Measurements from ENCODE around the gene IRAK1. TPM values are rescaled to one million over a fixed set of nuclear protein-coding genes. Genes with fewer than 3 reads are reported as not detected.

IRAK1 gene
- total RNA-seq, 1 experiment from 2014 or later = 92.3 TPM

GRCh38 chrX:154000051-154000450 is 19.7 kb downstream of the IRAK1 start:
- ChIA-PET RAD21 (ENCODE audit: low non-redundant PET in 1 of 2, low total read pairs in 2 of 2, uncharacterized antibody in 2 of 2, unreplicated experiment in 2 of 2) (no interaction called here), CTCF (no interaction called here), POLR2A (no interaction called here)
- H3K9me2 ChIP-seq (ENCODE audit: insufficient read depth) = no peaks in the 10 kb centered on the region
- H3K27me3 ChIP-seq (ENCODE audit: insufficient read depth, low read length) = no peaks in the 10 kb centered on the region
- TF ChIP-seq, protein P1, sequence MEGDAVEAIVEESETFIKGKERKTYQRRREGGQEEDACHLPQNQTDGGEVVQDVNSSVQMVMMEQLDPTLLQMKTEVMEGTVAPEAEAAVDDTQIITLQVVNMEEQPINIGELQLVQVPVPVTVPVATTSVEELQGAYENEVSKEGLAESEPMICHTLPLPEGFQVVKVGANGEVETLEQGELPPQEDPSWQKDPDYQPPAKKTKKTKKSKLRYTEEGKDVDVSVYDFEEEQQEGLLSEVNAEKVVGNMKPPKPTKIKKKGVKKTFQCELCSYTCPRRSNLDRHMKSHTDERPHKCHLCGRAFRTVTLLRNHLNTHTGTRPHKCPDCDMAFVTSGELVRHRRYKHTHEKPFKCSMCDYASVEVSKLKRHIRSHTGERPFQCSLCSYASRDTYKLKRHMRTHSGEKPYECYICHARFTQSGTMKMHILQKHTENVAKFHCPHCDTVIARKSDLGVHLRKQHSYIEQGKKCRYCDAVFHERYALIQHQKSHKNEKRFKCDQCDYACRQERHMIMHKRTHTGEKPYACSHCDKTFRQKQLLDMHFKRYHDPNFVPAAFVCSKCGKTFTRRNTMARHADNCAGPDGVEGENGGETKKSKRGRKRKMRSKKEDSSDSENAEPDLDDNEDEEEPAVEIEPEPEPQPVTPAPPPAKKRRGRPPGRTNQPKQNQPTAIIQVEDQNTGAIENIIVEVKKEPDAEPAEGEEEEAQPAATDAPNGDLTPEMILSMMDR (IDR thresholded peaks at IDR 0.05 in 2 of 3, conservative IDR thresholded peaks at IDR 0.05 in 1 of 3; ENCODE audit: borderline replicate concordance in 1 of 3, insufficient read depth in 1 of 3, low read depth in 2 of 3, low read length in 2 of 3) = no peak
- TF ChIP-seq ATF3 (IDR thresholded peaks at IDR 0.05) (no peak), TCF7L2 (IDR thresholded peaks at IDR 0.05; ENCODE audit: borderline replicate concordance, extremely low read depth, insufficient read depth, insufficient read length) (no peak), YY1 (IDR thresholded peaks at IDR 0.05; ENCODE audit: extremely low read depth, insufficient replicate concordance, low read depth, low read length) (no peak), EZH2 (IDR thresholded peaks at IDR 0.05) (no peak), RAD21 (IDR thresholded peaks at IDR 0.05; ENCODE audit: low read depth) (no peak), EGR1 (IDR thresholded peaks at IDR 0.05; ENCODE audit: low read depth) (no peak), JUND (IDR thresholded peaks at IDR 0.05) (no peak), CEBPB (IDR thresholded peaks at IDR 0.05; ENCODE audit: low read depth) (no peak), EZH2phosphoT487 (IDR thresholded peaks at IDR 0.05; ENCODE audit: borderline replicate concordance) (no peak), SRF (IDR thresholded peaks at IDR 0.05; ENCODE audit: low read depth) (no peak), SP1 (IDR thresholded peaks at IDR 0.05; ENCODE audit: low read depth) (no peak)
- TF ChIP-seq, protein P2, sequence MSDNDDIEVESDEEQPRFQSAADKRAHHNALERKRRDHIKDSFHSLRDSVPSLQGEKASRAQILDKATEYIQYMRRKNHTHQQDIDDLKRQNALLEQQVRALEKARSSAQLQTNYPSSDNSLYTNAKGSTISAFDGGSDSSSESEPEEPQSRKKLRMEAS (IDR thresholded peaks at IDR 0.05) = no peak
- no peaks in the 10 kb centered on the region for H3K36me3 ChIP-seq (ENCODE audit: control insufficient read depth in 1 of 2, insufficient read depth in 2 of 2, low read length in 2 of 2)
- ATAC-seq (no peak), DNase-seq (ENCODE audit: low read depth, low spot score) (no peak)
- BruUV-seq (replicated peaks) = no TSS peak
- no peak overlapping the region for H3K27ac ChIP-seq (ENCODE audit: low read depth, low read length)
- H4K20me1 ChIP-seq (ENCODE audit: insufficient read depth) = no peaks in the 10 kb centered on the region
- H3K4me2 ChIP-seq (ENCODE audit: low read length) = no peak overlapping the region
- intact Hi-C loops (cut with micrococcal nuclease) = no loop called here
- H2AFZ ChIP-seq (ENCODE audit: low read depth, low read length, poor library complexity, severe bottlenecking) = no peak overlapping the region
- H3K9ac ChIP-seq (ENCODE audit: low read length) = no peak overlapping the region
- peaks cover 8 to 11% of the 10 kb centered on the region in 2 experiments; a peak in 3 of 4 replicates for H3K4me1 ChIP-seq (ENCODE audit: control insufficient read depth in 1 of 2, insufficient read depth in 2 of 2, low read length in 2 of 2)
- H3K9me3 ChIP-seq (ENCODE audit: control insufficient read depth in 1 of 2, insufficient read depth in 1 of 2, low read depth in 1 of 2, low read length in 2 of 2) = no peaks in the 10 kb centered on the region
- H3K4me3 ChIP-seq (replicated peaks in 1 of 2; ENCODE audit: low read depth in 1 of 2, low read length in 2 of 2) = no peak overlapping the region
- H3K79me2 ChIP-seq (ENCODE audit: insufficient read depth, low read length) = no peaks in the 10 kb centered on the region
